ENCODE measurements around the gene CHTOP. TPM values are rescaled to one million over a fixed set of nuclear protein-coding genes. Genes with fewer than 3 reads are reported as not detected.

The CHTOP gene
- total RNA-seq, 1 experiment from 2014 or later = 83.9 TPM

DNA sequence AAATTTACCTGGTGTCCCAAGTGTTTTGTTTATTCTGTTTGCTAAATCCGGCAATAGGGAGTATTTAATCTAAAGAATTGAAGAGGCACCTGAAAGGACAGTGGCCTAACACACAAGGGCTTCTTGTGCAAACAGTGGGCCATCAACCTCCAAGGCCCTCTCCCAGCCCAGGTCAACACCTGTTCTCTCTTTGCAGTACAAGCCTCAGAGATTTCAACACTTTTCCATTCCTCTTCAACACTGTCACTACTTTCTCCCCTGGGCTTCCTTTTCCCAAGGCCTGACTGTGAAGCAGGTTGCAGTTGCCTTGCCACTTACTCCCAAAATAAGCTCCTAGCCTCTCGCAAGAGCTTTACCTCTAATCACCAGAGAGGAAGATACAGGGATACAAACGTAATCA is 21.5 kb downstream of the CHTOP start:
- H3K79me2 ChIP-seq (ENCODE audit: low read depth) = peaks cover 12% of the 10 kb centered on the region
- H3K27ac ChIP-seq = no peak overlapping the region
- ChIA-PET POLR2A (ENCODE audit: unreplicated experiment) (no interaction called here), CTCF (interaction anchor here (0.6 kb wide), 1 partner anchor 83 kb away, joined by 9 read pairs; no protein-coding TSS in a partner anchor)
- no peak for DNase-seq
- H3K4me3 ChIP-seq = no peak overlapping the region
- H3K9me3 ChIP-seq (ENCODE audit: insufficient read depth, low read depth) = no peaks in the 10 kb centered on the region
- intact Hi-C loops (cut with micrococcal nuclease; ENCODE audit: unreplicated experiment) = loop anchor here (5.0 kb wide), 1 partner anchor 83 kb away; no protein-coding TSS in a partner anchor
- H3K9me2 ChIP-seq (ENCODE audit: insufficient read depth) = no peaks in the 10 kb centered on the region
- H3K36me3 ChIP-seq (ENCODE audit: low read depth) = no peaks in the 10 kb centered on the region
- H3K4me2 ChIP-seq = no peak overlapping the region
- H4K20me1 ChIP-seq (ENCODE audit: insufficient read depth) = no peaks in the 10 kb centered on the region
- H3K27me3 ChIP-seq (ENCODE audit: insufficient read depth, low read depth) = no peaks in the 10 kb centered on the region
- BruUV-seq (replicated peaks) = no TSS peak
- no peak for TF ChIP-seq EZH2 (IDR thresholded peaks at IDR 0.05; ENCODE audit: low read depth)
- TF ChIP-seq, protein P1, sequence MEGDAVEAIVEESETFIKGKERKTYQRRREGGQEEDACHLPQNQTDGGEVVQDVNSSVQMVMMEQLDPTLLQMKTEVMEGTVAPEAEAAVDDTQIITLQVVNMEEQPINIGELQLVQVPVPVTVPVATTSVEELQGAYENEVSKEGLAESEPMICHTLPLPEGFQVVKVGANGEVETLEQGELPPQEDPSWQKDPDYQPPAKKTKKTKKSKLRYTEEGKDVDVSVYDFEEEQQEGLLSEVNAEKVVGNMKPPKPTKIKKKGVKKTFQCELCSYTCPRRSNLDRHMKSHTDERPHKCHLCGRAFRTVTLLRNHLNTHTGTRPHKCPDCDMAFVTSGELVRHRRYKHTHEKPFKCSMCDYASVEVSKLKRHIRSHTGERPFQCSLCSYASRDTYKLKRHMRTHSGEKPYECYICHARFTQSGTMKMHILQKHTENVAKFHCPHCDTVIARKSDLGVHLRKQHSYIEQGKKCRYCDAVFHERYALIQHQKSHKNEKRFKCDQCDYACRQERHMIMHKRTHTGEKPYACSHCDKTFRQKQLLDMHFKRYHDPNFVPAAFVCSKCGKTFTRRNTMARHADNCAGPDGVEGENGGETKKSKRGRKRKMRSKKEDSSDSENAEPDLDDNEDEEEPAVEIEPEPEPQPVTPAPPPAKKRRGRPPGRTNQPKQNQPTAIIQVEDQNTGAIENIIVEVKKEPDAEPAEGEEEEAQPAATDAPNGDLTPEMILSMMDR (conservative IDR thresholded peaks at IDR 0.05) = no peak
- H3K4me1 ChIP-seq (replicated peaks; ENCODE audit: insufficient read depth) = peaks cover 17% of the 10 kb centered on the region
- peaks cover 20% of the 10 kb centered on the region; the same call in 1 of the 2 replicates for H3F3A ChIP-seq (ENCODE audit: insufficient read depth, low read depth)
- H2AFZ ChIP-seq = no peak overlapping the region

DNA sequence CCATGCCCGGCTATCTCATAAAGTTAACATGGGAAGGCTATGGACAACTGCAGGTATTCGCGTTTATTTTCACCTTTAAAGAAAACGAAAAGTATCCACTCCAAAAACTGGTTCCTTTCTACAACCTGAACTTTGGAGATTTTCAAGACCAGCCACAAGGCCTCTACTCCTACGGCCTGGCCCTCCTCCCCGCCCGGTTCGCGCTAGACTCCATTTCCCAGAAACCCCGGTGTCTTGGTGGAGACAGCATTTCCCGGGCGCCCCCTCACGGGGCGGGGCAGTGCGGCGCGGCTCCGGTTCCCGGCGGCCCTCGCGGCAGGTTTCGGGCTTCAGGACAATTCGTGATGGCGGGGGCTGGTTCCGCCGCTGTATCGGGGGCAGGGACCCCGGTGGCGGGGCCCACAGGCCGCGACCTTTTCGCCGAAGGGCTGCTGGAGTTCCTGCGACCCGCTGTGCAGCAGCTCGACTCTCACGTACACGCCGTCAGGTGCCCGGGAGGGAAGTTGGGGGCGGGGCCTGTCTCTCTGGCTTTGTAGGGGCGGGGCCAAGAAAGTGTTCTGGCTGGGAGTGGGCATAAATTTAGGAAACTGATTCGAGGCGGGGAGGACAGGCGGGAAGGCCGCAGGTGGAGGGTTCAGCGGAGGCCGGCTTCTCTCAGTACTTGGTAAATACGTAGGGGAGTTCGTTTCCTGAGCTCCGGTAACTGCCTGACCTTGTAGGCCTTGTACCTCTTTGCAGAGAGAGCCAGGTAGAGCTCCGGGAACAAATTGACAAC is 24.7 kb downstream of the CHTOP start, which contains the start of gene SNAPIN:
SNAPIN (plus strand) TSS at position 304 of the 775 bp plus-strand sequence; CDS start at position 345, 41 bp downstream.
- Histone ChIP-seq H3K79me2 (ENCODE audit: low read depth) (peaks cover 12% of the 10 kb centered on the region), H3K27ac (peak within 1 kb of the TSS; percentile 55), H4K20me1 (ENCODE audit: insufficient read depth) (no peaks in the 10 kb centered on the region; the same call in 1 of the 2 replicates), H3K9me3 (ENCODE audit: insufficient read depth, low read depth) (no peaks in the 10 kb centered on the region), H2AFZ (peak within 1 kb of the TSS; percentile 75), H3F3A (ENCODE audit: insufficient read depth, low read depth) (peaks cover 46% of the 10 kb centered on the region), H3K27me3 (ENCODE audit: insufficient read depth, low read depth) (no peaks in the 10 kb centered on the region), H3K4me1 (replicated peaks; ENCODE audit: insufficient read depth) (peaks cover 6% of the 10 kb centered on the region), H3K4me3 (peak within 1 kb of the TSS; percentile 72), H3K36me3 (ENCODE audit: low read depth) (peaks cover 10% of the 10 kb centered on the region; the same call in 1 of the 2 replicates), H3K9me2 (ENCODE audit: insufficient read depth) (no peaks in the 10 kb centered on the region), H3K4me2 (peak within 1 kb of the TSS; percentile 80)
- BruUV-seq (replicated peaks) = no TSS peak
- TF ChIP-seq, protein P1 (conservative IDR thresholded peaks at IDR 0.05) = peak; percentile 41; the same call in 1 of the 2 replicates
- no peak for TF ChIP-seq EZH2 (IDR thresholded peaks at IDR 0.05; ENCODE audit: low read depth)
- POLR2A ChIA-PET (ENCODE audit: unreplicated experiment) = no interaction called here
- intact Hi-C loops (cut with micrococcal nuclease; ENCODE audit: unreplicated experiment) = loop anchor here (5.0 kb wide), 1 partner anchor 86 kb away; no protein-coding TSS in a partner anchor
- CTCF ChIA-PET = interaction anchor here (0.6 kb wide), 1 partner anchor 31 kb away, joined by 3 read pairs; the partner anchor contains the start of gene S100A13
- DNase-seq = peak; percentile 77 to 91

DNA sequence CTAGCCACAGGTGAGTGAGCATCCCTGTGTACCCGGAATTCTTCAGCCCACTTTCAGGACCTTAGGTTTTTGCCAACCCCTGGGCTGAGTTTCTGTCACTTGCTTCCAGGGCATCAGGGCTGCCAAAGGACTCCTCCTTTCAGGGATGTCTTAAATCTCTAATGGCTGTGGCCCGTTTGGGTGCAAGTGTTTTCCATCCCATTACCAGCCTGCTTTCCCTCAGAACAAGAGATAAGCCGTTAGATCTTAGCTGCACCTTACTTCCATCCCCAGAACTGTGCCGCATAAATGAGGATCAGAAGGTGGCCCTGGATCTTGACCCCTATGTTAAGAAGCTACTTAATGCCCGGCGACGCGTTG is 25.3 kb downstream of the CHTOP start:
- H3K27ac ChIP-seq = 0 out of 2 replicates have a peak overlapping the region, but pooled peaks have one; percentile 55
- H3K27me3 ChIP-seq (ENCODE audit: insufficient read depth, low read depth) = no peaks in the 10 kb centered on the region
- peaks cover 12% of the 10 kb centered on the region for H3K79me2 ChIP-seq (ENCODE audit: low read depth)
- ChIA-PET POLR2A (ENCODE audit: unreplicated experiment) (interaction anchor here (0.7 kb wide), 1 partner anchor 25 kb away, joined by 4 read pairs; no protein-coding TSS in a partner anchor), CTCF (interaction anchor here (0.6 kb wide), 1 partner anchor 32 kb away, joined by 3 read pairs; the partner anchor contains the start of gene S100A13)
- H2AFZ ChIP-seq = peak overlapping the region; percentile 75; the same call in 1 of the 2 replicates
- no peaks in the 10 kb centered on the region for H3K9me2 ChIP-seq (ENCODE audit: insufficient read depth)
- peak overlapping the region; percentile 80 for H3K4me2 ChIP-seq
- H3K9me3 ChIP-seq (ENCODE audit: insufficient read depth, low read depth) = no peaks in the 10 kb centered on the region
- peak overlapping the region; percentile 72 for H3K4me3 ChIP-seq
- peaks cover 16% of the 10 kb centered on the region for H3K36me3 ChIP-seq (ENCODE audit: low read depth)
- H3F3A ChIP-seq (ENCODE audit: insufficient read depth, low read depth) = peaks cover 52% of the 10 kb centered on the region
- BruUV-seq (replicated peaks) = TSS peak; percentile 67
- intact Hi-C loops (cut with micrococcal nuclease; ENCODE audit: unreplicated experiment) = loop anchor here (5.0 kb wide), 1 partner anchor 87 kb away; no protein-coding TSS in a partner anchor
- no peak for DNase-seq
- peaks cover 6% of the 10 kb centered on the region for H3K4me1 ChIP-seq (replicated peaks; ENCODE audit: insufficient read depth)
- H4K20me1 ChIP-seq (ENCODE audit: insufficient read depth) = no peaks in the 10 kb centered on the region; the same call in 1 of the 2 replicates
- TF ChIP-seq EZH2 (IDR thresholded peaks at IDR 0.05; ENCODE audit: low read depth) = no peak
- TF ChIP-seq, protein P1 (conservative IDR thresholded peaks at IDR 0.05) = no peak

All from PC-9 (cell line).